ENCODE data around the gene ITPR3. TPM values are rescaled to one million over a fixed set of nuclear protein-coding genes. Genes with fewer than 3 reads are reported as not detected.

ITPR3 gene
- total RNA-seq, 4 donors from 2014 or later = 11.8 to 25.0 (median 19.6) TPM

DNA sequence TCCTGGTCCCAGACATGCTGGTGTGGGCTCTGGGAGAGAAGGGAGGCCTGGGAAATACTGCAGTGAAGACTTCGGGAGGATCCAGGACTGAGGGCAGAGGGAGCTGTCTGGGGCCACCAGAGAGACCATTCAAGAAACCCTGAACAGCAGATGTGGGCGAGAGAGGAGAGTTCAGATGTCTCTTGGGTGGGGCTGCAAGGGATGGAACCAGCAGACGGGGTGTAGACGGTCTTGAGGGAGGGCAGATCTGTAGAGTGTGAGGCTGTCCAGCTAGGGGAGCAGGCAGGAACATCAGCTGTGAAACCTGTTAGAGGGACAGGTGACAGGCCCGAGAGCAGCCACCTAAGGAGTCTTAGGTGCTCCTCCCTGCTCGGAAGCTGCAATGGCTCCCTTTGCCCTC is 38.9 kb downstream of the ITPR3 start:
- TF ChIP-seq POLR2AphosphoS5 (IDR thresholded peaks at IDR 0.05) (no peak), EP300 (IDR thresholded peaks at IDR 0.05) (no peak), POLR2A (IDR thresholded peaks at IDR 0.05) (no peak)
- TF ChIP-seq, protein P1, sequence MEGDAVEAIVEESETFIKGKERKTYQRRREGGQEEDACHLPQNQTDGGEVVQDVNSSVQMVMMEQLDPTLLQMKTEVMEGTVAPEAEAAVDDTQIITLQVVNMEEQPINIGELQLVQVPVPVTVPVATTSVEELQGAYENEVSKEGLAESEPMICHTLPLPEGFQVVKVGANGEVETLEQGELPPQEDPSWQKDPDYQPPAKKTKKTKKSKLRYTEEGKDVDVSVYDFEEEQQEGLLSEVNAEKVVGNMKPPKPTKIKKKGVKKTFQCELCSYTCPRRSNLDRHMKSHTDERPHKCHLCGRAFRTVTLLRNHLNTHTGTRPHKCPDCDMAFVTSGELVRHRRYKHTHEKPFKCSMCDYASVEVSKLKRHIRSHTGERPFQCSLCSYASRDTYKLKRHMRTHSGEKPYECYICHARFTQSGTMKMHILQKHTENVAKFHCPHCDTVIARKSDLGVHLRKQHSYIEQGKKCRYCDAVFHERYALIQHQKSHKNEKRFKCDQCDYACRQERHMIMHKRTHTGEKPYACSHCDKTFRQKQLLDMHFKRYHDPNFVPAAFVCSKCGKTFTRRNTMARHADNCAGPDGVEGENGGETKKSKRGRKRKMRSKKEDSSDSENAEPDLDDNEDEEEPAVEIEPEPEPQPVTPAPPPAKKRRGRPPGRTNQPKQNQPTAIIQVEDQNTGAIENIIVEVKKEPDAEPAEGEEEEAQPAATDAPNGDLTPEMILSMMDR (IDR thresholded peaks at IDR 0.05) = no peak
- Histone ChIP-seq H3K9me3 (no peaks in the 10 kb centered on the region), H3K27me3 (peaks cover 38% of the 10 kb centered on the region), H3K4me3 (no peak overlapping the region), H3K27ac (no peak overlapping the region), H3K36me3 (peaks cover 0 to 63% of the 10 kb centered on the region in 2 donors), H3K4me1 (peaks cover 0 to under 1% (median 0%) of the 10 kb centered on the region in 3 donors)
- no peak for ATAC-seq
- 60 to 88% methylated on average over 1 to 3 of the region's 6 CpGs for WGBS, 2 donors (ENCODE audit: low coverage in 1 of 2)

DNA sequence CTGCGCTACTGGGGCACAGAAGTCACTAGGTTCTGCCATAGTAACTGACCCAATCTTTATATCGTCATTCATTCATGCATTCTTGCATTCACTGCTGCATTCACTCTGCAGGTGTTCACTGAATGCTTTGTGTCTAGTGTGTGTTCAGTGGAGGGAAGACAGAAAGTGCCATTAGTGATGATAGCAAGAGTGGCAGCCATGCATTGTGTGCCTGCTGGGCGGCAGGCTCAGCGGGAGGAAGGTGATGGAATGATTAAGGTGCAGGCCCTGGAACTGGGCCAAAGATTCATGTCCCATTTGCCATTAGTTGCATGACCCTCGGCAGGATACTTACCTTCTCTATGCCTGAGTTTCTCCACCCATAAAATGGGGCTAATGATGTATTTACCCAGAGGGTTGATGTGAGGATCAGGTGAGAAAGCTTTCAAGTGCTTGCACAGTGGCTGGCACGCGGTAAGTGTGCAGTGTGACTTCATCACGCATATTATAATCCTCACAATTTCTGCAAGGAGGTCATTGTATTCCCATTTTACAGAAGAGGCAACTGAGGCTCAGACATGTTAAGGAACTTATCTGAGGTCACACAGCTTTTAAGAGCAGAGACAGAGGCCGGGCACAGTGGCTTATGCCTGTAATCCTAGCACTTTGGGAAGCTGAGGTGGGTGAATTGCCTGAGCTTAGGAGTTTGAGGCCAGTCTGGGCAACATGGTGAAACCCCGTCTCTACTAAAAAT is 40.1 kb downstream of the ITPR3 start:
- Histone ChIP-seq H3K4me3 (no peak overlapping the region), H3K27ac (no peak overlapping the region), H3K9me3 (no peaks in the 10 kb centered on the region), H3K27me3 (peaks cover 35% of the 10 kb centered on the region), H3K36me3 (peaks cover 0 to 75% of the 10 kb centered on the region in 2 donors), H3K4me1 (no peaks in the 10 kb centered on the region)
- WGBS, 2 donors (ENCODE audit: low coverage in 1 of 2) = 81 to 92% methylated on average over 6 to 9 of the region's 10 CpGs
- ATAC-seq = no peak
- TF ChIP-seq EP300 (IDR thresholded peaks at IDR 0.05) = no peak
- TF ChIP-seq POLR2A (IDR thresholded peaks at IDR 0.05) = no peak
- TF ChIP-seq POLR2AphosphoS5 (IDR thresholded peaks at IDR 0.05) = no peak
- TF ChIP-seq, protein P1 (IDR thresholded peaks at IDR 0.05) = no peak

DNA sequence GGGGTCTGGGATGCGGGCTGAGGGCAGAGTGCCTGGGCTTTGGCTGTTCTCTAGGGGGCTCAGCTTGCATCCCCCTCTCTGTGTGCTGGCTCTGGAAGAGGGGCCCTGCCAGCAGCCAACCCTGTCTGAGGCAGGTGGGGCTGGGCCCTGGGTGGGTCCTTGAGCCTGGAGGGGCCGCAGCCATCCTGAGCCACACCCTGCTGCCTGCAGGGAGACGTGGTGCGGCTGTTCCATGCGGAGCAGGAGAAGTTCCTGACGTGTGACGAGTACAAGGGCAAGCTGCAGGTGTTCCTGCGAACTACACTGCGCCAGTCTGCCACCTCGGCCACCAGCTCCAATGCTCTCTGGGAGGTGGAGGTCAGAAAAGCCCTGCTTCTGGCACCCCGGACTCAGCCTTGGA is 41.2 kb downstream of the ITPR3 start:
- Histone ChIP-seq H3K4me1 (no peaks in the 10 kb centered on the region), H3K9me3 (no peaks in the 10 kb centered on the region), H3K4me3 (no peak overlapping the region), H3K27ac (no peak overlapping the region), H3K27me3 (peaks cover 27% of the 10 kb centered on the region), H3K36me3 (peaks cover 0 to 77% of the 10 kb centered on the region in 2 donors)
- ATAC-seq = no peak
- TF ChIP-seq, protein P1 (IDR thresholded peaks at IDR 0.05) = no peak
- TF ChIP-seq POLR2AphosphoS5 (IDR thresholded peaks at IDR 0.05) (no peak), EP300 (IDR thresholded peaks at IDR 0.05) (no peak), POLR2A (IDR thresholded peaks at IDR 0.05) (no peak)
- whole genome bisulfite sequencing, 2 donors (ENCODE audit: low coverage in 1 of 2) = 67% methylated on average over 1 of the region's 11 CpGs; no CpG with 5 or more reads in 1 of the 2 donors

DNA sequence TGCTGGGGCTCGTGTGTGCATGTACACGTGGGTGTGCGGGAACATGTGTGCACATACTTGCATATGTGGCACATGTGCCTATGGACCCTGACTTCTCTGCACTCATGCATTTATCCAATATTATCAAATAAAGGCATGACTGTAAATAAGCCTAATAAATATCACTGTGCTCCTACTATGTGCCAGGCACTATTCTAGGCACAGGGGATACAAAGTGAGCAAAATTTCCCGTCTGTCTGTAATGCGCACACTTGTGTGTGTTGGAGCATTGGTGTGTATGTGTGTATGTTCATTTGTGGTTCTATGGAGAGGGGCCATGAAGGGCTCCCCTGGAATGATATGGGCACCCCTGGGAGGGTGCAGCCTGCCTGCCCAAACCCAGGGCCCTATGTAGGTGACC is 41.9 kb downstream of the ITPR3 start:
- ATAC-seq = no peak
- Histone ChIP-seq H3K4me1 (no peaks in the 10 kb centered on the region), H3K9me3 (no peaks in the 10 kb centered on the region), H3K27me3 (peaks cover 20% of the 10 kb centered on the region), H3K4me3 (no peak overlapping the region), H3K27ac (no peak overlapping the region), H3K36me3 (peaks cover 0 to 79% of the 10 kb centered on the region in 2 donors)
- 0 to 91% methylated on average over 1 to 4 of the region's 5 CpGs for WGBS, 2 donors (ENCODE audit: low coverage in 1 of 2)
- TF ChIP-seq POLR2AphosphoS5 (IDR thresholded peaks at IDR 0.05) = no peak
- TF ChIP-seq, protein P1 (IDR thresholded peaks at IDR 0.05) = no peak
- no peak for TF ChIP-seq EP300 (IDR thresholded peaks at IDR 0.05)
- no peak for TF ChIP-seq POLR2A (IDR thresholded peaks at IDR 0.05)
